Activated B cell treated with CpG ODN at 0.5 μM for 24 hours (primary cell): ENCODE measurements around the gene ZNF558. TPM values are rescaled to one million over a fixed set of nuclear protein-coding genes. Genes with fewer than 3 reads are reported as not detected.
"Not testable (repeated sequence)": the region's sequence is repeated elsewhere in the genome, so short reads cannot be mapped to it uniquely, and the experiment has no call there.

Experiments
- ATAC-seq: fragments of 200-7000 bp; cut with Tn5 transposase; one replicate; pipeline ENCODE4 v1.10.0; 2021; ENCODE audit warnings: low read depth, mild to moderate bottlenecking, moderate library complexity
- CTCF ChIA-PET: fragments of 350-600 bp; sonication (Branson Sonifier 250); formaldehyde crosslinking; loops from one replicate; lab custom pipeline; 2021; ENCODE audit warnings: antibody characterized with exemption; lab: Charles Lee
- POLR2A ChIA-PET: fragments of 350-600 bp; sonication (Branson Sonifier 250); formaldehyde crosslinking; loops from one replicate; lab custom pipeline; 2021; ENCODE audit warnings: antibody characterized with exemption; lab: Charles Lee
- DNase-seq: peaks from one replicate; pipeline ENCODE4 v3.0.0; 2022
- H3K27ac Mint-ChIP-seq: one replicate; pipeline ENCODE4 v1.8.0; 2020; ENCODE audit warnings: mixed read lengths
- H3K27me3 Mint-ChIP-seq: one replicate; pipeline ENCODE4 v1.8.0; 2021; ENCODE audit warnings: mixed read lengths
- H3K36me3 Mint-ChIP-seq: one replicate; pipeline ENCODE4 v1.8.0; 2021; ENCODE audit warnings: low read depth, mixed read lengths
- H3K4me1 Mint-ChIP-seq: one replicate; pipeline ENCODE4 v1.8.0; 2021; ENCODE audit warnings: mixed read lengths
- H3K4me3 Mint-ChIP-seq: one replicate; pipeline ENCODE4 v1.8.0; 2020; ENCODE audit warnings: mild to moderate bottlenecking, mixed read lengths
- H3K9me3 Mint-ChIP-seq: one replicate; pipeline ENCODE4 v1.8.0; 2020; ENCODE audit warnings: mixed read lengths
- intact Hi-C: fragments of 100-400 bp; cut with micrococcal nuclease; formaldehyde crosslinking; loops from one replicate; pipeline ENCODE4 v1.15.1; 2024
- total RNA-seq: library from RNA; stranded (reverse); gene quantifications from 2 replicates; pipeline ENCODE4 v1.2.3, GENCODE V29; 2022
- TF ChIP-seq, protein P1 (sequence below): fragments of 200-600 bp; IDR thresholded peaks from one replicate; pipeline ENCODE4 v1.8.0; 2022; ENCODE audit warnings: antibody characterized with exemption, mild to moderate bottlenecking

ZNF558 gene
- total RNA-seq, 1 donor from 2014 or later, result 23.2 TPM

- no peaks in the 10 kb centered on the region for H3K27me3 Mint-ChIP-seq
- POLR2A ChIA-PET, result no interaction called here
- ATAC-seq (no peak), DNase-seq (no peak)
- TF ChIP-seq, protein P1, sequence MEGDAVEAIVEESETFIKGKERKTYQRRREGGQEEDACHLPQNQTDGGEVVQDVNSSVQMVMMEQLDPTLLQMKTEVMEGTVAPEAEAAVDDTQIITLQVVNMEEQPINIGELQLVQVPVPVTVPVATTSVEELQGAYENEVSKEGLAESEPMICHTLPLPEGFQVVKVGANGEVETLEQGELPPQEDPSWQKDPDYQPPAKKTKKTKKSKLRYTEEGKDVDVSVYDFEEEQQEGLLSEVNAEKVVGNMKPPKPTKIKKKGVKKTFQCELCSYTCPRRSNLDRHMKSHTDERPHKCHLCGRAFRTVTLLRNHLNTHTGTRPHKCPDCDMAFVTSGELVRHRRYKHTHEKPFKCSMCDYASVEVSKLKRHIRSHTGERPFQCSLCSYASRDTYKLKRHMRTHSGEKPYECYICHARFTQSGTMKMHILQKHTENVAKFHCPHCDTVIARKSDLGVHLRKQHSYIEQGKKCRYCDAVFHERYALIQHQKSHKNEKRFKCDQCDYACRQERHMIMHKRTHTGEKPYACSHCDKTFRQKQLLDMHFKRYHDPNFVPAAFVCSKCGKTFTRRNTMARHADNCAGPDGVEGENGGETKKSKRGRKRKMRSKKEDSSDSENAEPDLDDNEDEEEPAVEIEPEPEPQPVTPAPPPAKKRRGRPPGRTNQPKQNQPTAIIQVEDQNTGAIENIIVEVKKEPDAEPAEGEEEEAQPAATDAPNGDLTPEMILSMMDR, result no peak
- no peak overlapping the region for H3K4me3 Mint-ChIP-seq
- intact Hi-C loops, result no loop called here
- peaks cover 54% of the 10 kb centered on the region for H3K9me3 Mint-ChIP-seq
- CTCF ChIA-PET, result no interaction called here
- H3K27ac Mint-ChIP-seq, result no peak overlapping the region
- peaks cover 92% of the 10 kb centered on the region for H3K36me3 Mint-ChIP-seq
- H3K4me1 Mint-ChIP-seq, result no peaks in the 10 kb centered on the region
Observed at GRCh38 chr19:8814176-8814575, 17.9 kb downstream of the ZNF558 start.

GRCh38 chr19:8811315-8812172 lies 20.6 kb downstream of the ZNF558 start:
- DNase-seq (no peak), ATAC-seq (no peak)
- H3K27ac Mint-ChIP-seq, result no peak overlapping the region
- ChIA-PET POLR2A (no interaction called here), CTCF (no interaction called here)
- no peaks in the 10 kb centered on the region for H3K4me1 Mint-ChIP-seq
- peaks cover 54% of the 10 kb centered on the region for H3K9me3 Mint-ChIP-seq
- intact Hi-C loops, result no loop called here
- peaks cover 86% of the 10 kb centered on the region for H3K36me3 Mint-ChIP-seq
- TF ChIP-seq, protein P1, result no peak
- H3K4me3 Mint-ChIP-seq, result no peak overlapping the region
- no peaks in the 10 kb centered on the region for H3K27me3 Mint-ChIP-seq

- ChIA-PET CTCF (no interaction called here), POLR2A (no interaction called here)
- Mint-ChIP-seq H3K27ac (no peak overlapping the region), H3K9me3 (peaks cover 40% of the 10 kb centered on the region), H3K4me3 (no peak overlapping the region), H3K27me3 (peaks cover 2% of the 10 kb centered on the region), H3K4me1 (no peaks in the 10 kb centered on the region), H3K36me3 (peaks cover 54% of the 10 kb centered on the region)
- DNase-seq (no peak), ATAC-seq (no peak)
- intact Hi-C loops, result no loop called here
- TF ChIP-seq, protein P1, result no peak
Observed at GRCh38 chr19:8806661-8807060, 25.4 kb downstream of the ZNF558 start.

- CTCF ChIA-PET, result no interaction called here
- no peaks in the 10 kb centered on the region for H3K4me1 Mint-ChIP-seq
- TF ChIP-seq, protein P1, result no peak
- H3K4me3 Mint-ChIP-seq, result no peak overlapping the region
- intact Hi-C loops, result no loop called here
- POLR2A ChIA-PET, result no interaction called here
- ATAC-seq (no peak), DNase-seq (no peak)
- peaks cover 11% of the 10 kb centered on the region for H3K9me3 Mint-ChIP-seq
- H3K27me3 Mint-ChIP-seq, result no peaks in the 10 kb centered on the region
- no peak overlapping the region for H3K27ac Mint-ChIP-seq
- H3K36me3 Mint-ChIP-seq, result no peaks in the 10 kb centered on the region
Observed at GRCh38 chr19:8794823-8795222, 37.3 kb downstream of the ZNF558 start.

GRCh38 chr19:8773587-8773986 lies 58.5 kb downstream of the ZNF558 start:
- H3K4me3 Mint-ChIP-seq, result not testable (repeated sequence)

GRCh38 chr19:8769265-8769664 lies 62.8 kb downstream of the ZNF558 start:
- POLR2A ChIA-PET, DNase-seq, H3K36me3 Mint-ChIP-seq, H3K4me3 Mint-ChIP-seq, ATAC-seq, H3K27ac Mint-ChIP-seq, H3K9me3 Mint-ChIP-seq, intact Hi-C loops, CTCF ChIA-PET, H3K27me3 Mint-ChIP-seq, H3K4me1 Mint-ChIP-seq: not testable (repeated sequence)

More at GRCh38 chr19:8773587-8773986, 58.5 kb downstream of the ZNF558 start:
- H3K4me1 Mint-ChIP-seq, intact Hi-C loops, CTCF ChIA-PET, H3K27me3 Mint-ChIP-seq, H3K27ac Mint-ChIP-seq, H3K9me3 Mint-ChIP-seq, ATAC-seq, POLR2A ChIA-PET, DNase-seq, H3K36me3 Mint-ChIP-seq: not testable (repeated sequence)

DNA sequence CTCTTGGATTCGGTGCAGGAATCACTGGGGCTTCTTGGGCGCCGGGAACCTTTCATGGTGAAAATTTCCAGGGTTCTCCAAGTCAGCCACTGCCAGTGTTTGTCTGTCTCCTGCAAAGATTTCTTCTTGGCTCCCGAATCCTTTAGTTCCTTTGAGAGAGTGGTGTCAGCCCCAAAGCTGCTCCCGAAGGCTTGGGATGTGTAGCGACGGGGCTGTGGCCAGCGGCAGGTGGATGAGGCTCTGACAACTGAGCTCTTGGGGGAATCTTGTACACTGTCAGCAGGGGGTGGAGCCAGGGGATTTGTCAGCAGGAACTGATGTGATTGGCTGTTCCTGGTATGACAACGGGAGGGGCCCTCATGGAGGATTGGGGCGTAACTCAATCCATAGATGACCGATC lies 64.8 kb downstream of the ZNF558 start:
- H3K4me1 Mint-ChIP-seq, H3K36me3 Mint-ChIP-seq, ATAC-seq, H3K27me3 Mint-ChIP-seq, CTCF ChIA-PET, DNase-seq, intact Hi-C loops, H3K27ac Mint-ChIP-seq, H3K9me3 Mint-ChIP-seq, POLR2A ChIA-PET, H3K4me3 Mint-ChIP-seq: not testable (repeated sequence)
